HCT116 (cell line): ENCODE results near the gene SUFU. TPM values are rescaled to one million over a fixed set of nuclear protein-coding genes. Genes with fewer than 3 reads are reported as not detected.

Experiments
- ATAC-seq: fragments of 200-7000 bp; cut with Tn5 transposase; 2 replicates; pipeline ENCODE4 v1.9.1; 2020; ENCODE audit warnings: mild to moderate bottlenecking, moderate library complexity
- BruUV-seq: library from RNA; stranded (reverse); fragments of 400-500 nt; replicated peaks from 2 replicates; lab custom pipeline; 2021; lab: Mats Ljungman, UMichigan
- CTCF ChIA-PET: fragments of 300-600 bp; sonication (Branson Sonifier 250); formaldehyde crosslinking; loops from one replicate; lab custom pipeline; 2021; ENCODE audit warnings: antibody characterized with exemption; lab: Charles Lee
- POLR2A ChIA-PET: fragments of 300-600, 350-600 bp; sonication (Branson Sonifier 250); formaldehyde crosslinking; loops from one replicate; lab custom pipeline; 2021; ENCODE audit warnings: antibody characterized with exemption; lab: Charles Lee
- RAD21 ChIA-PET, 2 experiments: fragments of 300-600 bp; sonication (Branson Sonifier 250); formaldehyde crosslinking; loops; one replicate each; lab custom pipeline; 2023; ENCODE audit warnings: low total read pairs in 2 of 2; ENCODE audit not compliant: uncharacterized antibody in 2 of 2, unreplicated experiment in 2 of 2, low non-redundant PET in 1 of 2; lab: Charles Lee
- DNase-seq: peaks from one replicate; pipeline ENCODE4 v3.0.0-alpha.2; 2010; ENCODE audit warnings: low read depth, low spot score
- H2AFZ ChIP-seq: fragments of 200-600 bp; shearing (Covaris generic), sonication (generic); 2 replicates; pipeline ENCODE4 v1.6.1; 2017; ENCODE audit warnings: low read depth, mixed run types, mixed read lengths, antibody characterized with exemption, low read length; ENCODE audit not compliant: poor library complexity, severe bottlenecking
- H3K27ac ChIP-seq: 2 replicates; pipeline ENCODE4 v1.5.1; 2012; ENCODE audit warnings: low read depth, low read length
- H3K27me3 ChIP-seq: fragments of 200-600 bp; sonication (generic); 2 replicates; pipeline ENCODE4 v1.6.1; 2016; ENCODE audit warnings: mixed run types, low read length, mixed read lengths; ENCODE audit not compliant: insufficient read depth
- H3K36me3 ChIP-seq, 2 experiments: fragments of 200-500 bp in 1 of 2; fragments of 200-600 bp in 1 of 2; sonication (Bioruptor generic) in 1 of 2; sonication (generic) in 1 of 2; 2 replicates each; pipeline versions ENCODE4 v1.5.1 to v1.6.1; 2014 to 2016; ENCODE audit warnings: low read length in 2 of 2, inconsistent platforms in 1 of 2, mixed read lengths in 1 of 2, mixed run types in 1 of 2; ENCODE audit not compliant: insufficient read depth in 2 of 2, control insufficient read depth in 1 of 2
- H3K4me1 ChIP-seq, 2 experiments: fragments of 200-600 bp in 1 of 2; sonication (generic) in 1 of 2; 2 replicates each; pipeline versions ENCODE4 v1.5.1 to v1.6.1; 2012 to 2017; ENCODE audit warnings: low read length in 2 of 2, inconsistent platforms in 1 of 2, mild to moderate bottlenecking in 1 of 2, mixed read lengths in 1 of 2, mixed run types in 1 of 2, moderate library complexity in 1 of 2; ENCODE audit not compliant: insufficient read depth in 2 of 2, control insufficient read depth in 1 of 2
- H3K4me2 ChIP-seq: fragments of 200-600 bp; sonication (generic); 2 replicates; pipeline ENCODE4 v1.6.1; 2017; ENCODE audit warnings: mixed run types, low read length, mixed read lengths
- H3K4me3 ChIP-seq, 2 experiments: fragments of 200-600 bp in 1 of 2; sonication (generic) in 1 of 2; replicated peaks in 1 of 2; 2 replicates each; pipeline ENCODE4 v1.5.1; 2011 to 2016; ENCODE audit warnings: low read length in 2 of 2, control low read depth in 1 of 2, low read depth in 1 of 2, mild to moderate bottlenecking in 1 of 2, mixed read lengths in 1 of 2, mixed run types in 1 of 2
- H3K79me2 ChIP-seq: fragments of 200-600 bp; sonication (generic); 2 replicates; pipeline ENCODE4 v1.6.1; 2017; ENCODE audit warnings: mild to moderate bottlenecking, mixed run types, low read length, moderate library complexity, mixed read lengths; ENCODE audit not compliant: insufficient read depth
- H3K9ac ChIP-seq: fragments of 200-600 bp; sonication (generic); 2 replicates; pipeline ENCODE4 v1.6.1; 2016; ENCODE audit warnings: low read length, mixed read lengths
- H3K9me2 ChIP-seq: fragments of 200-600 bp; sonication (generic), shearing (Covaris generic); 2 replicates; pipeline ENCODE4 v1.6.1; 2017; ENCODE audit warnings: mixed run types, mild to moderate bottlenecking, moderate library complexity; ENCODE audit not compliant: insufficient read depth
- H3K9me3 ChIP-seq, 2 experiments: fragments of 200-500 bp in 1 of 2; fragments of 200-600 bp in 1 of 2; sonication (Bioruptor generic) in 1 of 2; sonication (generic) in 1 of 2; 2 replicates each; pipeline ENCODE4 v1.6.1; 2014 to 2017; ENCODE audit warnings: low read length in 2 of 2, mixed read lengths in 2 of 2, inconsistent platforms in 1 of 2, low read depth in 1 of 2, mild to moderate bottlenecking in 1 of 2, mixed run types in 1 of 2, moderate library complexity in 1 of 2; ENCODE audit not compliant: control insufficient read depth in 1 of 2, insufficient read depth in 1 of 2
- H4K20me1 ChIP-seq: fragments of 200-600 bp; sonication (generic), shearing (Covaris generic); 2 replicates; pipeline ENCODE4 v1.6.1; 2017; ENCODE audit warnings: mixed run types, mild to moderate bottlenecking, moderate library complexity; ENCODE audit not compliant: insufficient read depth
- CBX3 ChIP-seq: IDR thresholded peaks from 2 replicates; pipeline ENCODE4 v1.6.1; 2012; ENCODE audit warnings: low read depth
- CTCF ChIP-seq, 3 experiments: fragments of 200-600 bp in 1 of 3; sonication (generic) in 1 of 3; IDR thresholded peaks in 2 of 3; conservative IDR thresholded peaks in 1 of 3; 2 replicates each; pipeline ENCODE4 v1.5.1; 2012 to 2017; ENCODE audit warnings: low read depth in 2 of 3, low read length in 2 of 3, antibody characterized with exemption in 1 of 3, borderline replicate concordance in 1 of 3, control low read depth in 1 of 3, mild to moderate bottlenecking in 1 of 3, mixed read lengths in 1 of 3, mixed run types in 1 of 3, moderate library complexity in 1 of 3; ENCODE audit not compliant: insufficient read depth in 1 of 3
- EGR1 ChIP-seq: IDR thresholded peaks from 2 replicates; pipeline ENCODE4 v1.6.1; 2012; ENCODE audit warnings: low read depth
- EZH2phosphoT487 ChIP-seq: fragments of 200-600 bp; IDR thresholded peaks from 2 replicates; pipeline ENCODE4 v1.6.1; 2018; ENCODE audit warnings: antibody characterized with exemption, borderline replicate concordance
- JUND ChIP-seq: IDR thresholded peaks from 2 replicates; pipeline ENCODE4 v1.6.1; 2012
- POLR2AphosphoS5 ChIP-seq: IDR thresholded peaks from 2 replicates; pipeline ENCODE4 v1.6.1; 2011; ENCODE audit warnings: mild to moderate bottlenecking, low read depth, low read length, moderate library complexity
- SIN3A ChIP-seq: IDR thresholded peaks from 2 replicates; pipeline ENCODE4 v1.6.1; 2012; ENCODE audit warnings: low read depth
- SP1 ChIP-seq: IDR thresholded peaks from 2 replicates; pipeline ENCODE4 v1.6.1; 2012; ENCODE audit warnings: low read depth
- TCF7L2 ChIP-seq: IDR thresholded peaks from 2 replicates; pipeline ENCODE4 v1.7.0; 2011; ENCODE audit warnings: borderline replicate concordance, inconsistent platforms; ENCODE audit not compliant: insufficient read depth, insufficient read length; ENCODE audit errors: extremely low read depth
- YY1 ChIP-seq: IDR thresholded peaks from 2 replicates; pipeline ENCODE4 v1.6.1; 2011; ENCODE audit warnings: low read length, low read depth, moderate library complexity, mild to moderate bottlenecking; ENCODE audit not compliant: insufficient replicate concordance; ENCODE audit errors: extremely low read depth
- ZFX ChIP-seq: fragments of 450-650 bp; IDR thresholded peaks from 2 replicates; pipeline ENCODE4 v1.6.1; 2017
- ZNF274 ChIP-seq: fragments of 200-500 bp; sonication (Bioruptor generic); IDR thresholded peaks from 2 replicates; pipeline ENCODE4 v1.6.1; 2014; ENCODE audit warnings: mild to moderate bottlenecking, low read depth, low read length, inconsistent platforms
- intact Hi-C: fragments of 100-400 bp; cut with micrococcal nuclease; formaldehyde crosslinking; loops from 2 replicates; pipeline ENCODE4 v1.10.0; 2022
- total RNA-seq: library from RNA; stranded (reverse); gene quantifications from one replicate; pipeline ENCODE4 v1.2.1, GENCODE V29; 2021; ENCODE audit not compliant: unreplicated experiment
- TF ChIP-seq, protein P1 (sequence below): IDR thresholded peaks from 2 replicates; pipeline ENCODE4 v1.6.1; 2012
- TF ChIP-seq, protein P2 (sequence below): IDR thresholded peaks from 2 replicates; pipeline ENCODE4 v1.6.1; 2012
- TF ChIP-seq, protein P3 (sequence below): IDR thresholded peaks from 2 replicates; pipeline ENCODE4 v1.6.1; 2011; ENCODE audit warnings: mild to moderate bottlenecking, low read length, moderate library complexity; ENCODE audit not compliant: insufficient replicate concordance; ENCODE audit errors: extremely low read depth

Gene SUFU
- total RNA-seq, 1 experiment from 2014 or later: 18.8 TPM

DNA sequence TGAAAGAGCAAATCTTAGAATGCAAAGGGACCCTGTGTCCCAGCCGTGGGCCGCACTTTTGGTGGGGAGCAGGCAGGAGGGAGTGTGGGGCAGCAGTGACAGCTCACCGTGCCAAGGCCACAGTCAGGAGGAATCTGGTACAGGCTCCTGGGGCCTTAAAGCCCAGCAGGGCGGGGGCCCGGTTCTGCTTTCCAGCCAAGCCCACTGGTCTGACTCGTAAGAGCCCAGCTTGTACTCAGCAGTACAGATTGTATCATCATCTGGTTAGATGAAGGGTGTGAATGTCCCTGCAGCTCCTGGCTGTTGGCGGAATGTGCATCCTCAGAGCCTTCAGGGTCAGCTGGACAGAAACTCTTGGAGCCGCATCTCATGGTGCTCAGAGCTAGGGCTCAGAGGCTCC is 110.0 kb downstream of the SUFU start:
- DNase-seq (no peak), ATAC-seq (no peak)
- no peak overlapping the region for H3K27ac ChIP-seq
- no peak overlapping the region for H3K9ac ChIP-seq
- POLR2A ChIA-PET: interaction anchor here (1.2 kb wide), 1 partner anchor 9 kb away, joined by 4 read pairs; no protein-coding TSS in a partner anchor
- H3K27me3 ChIP-seq: no peaks in the 10 kb centered on the region
- CTCF ChIA-PET: interaction anchor here (1.4 to 1.5 kb wide), 2 partner anchors 13 to 31 kb away, joined by 3 to 4 read pairs; partner anchors contain the start of gene TRIM8
- intact Hi-C loops: no loop called here
- 0 out of 4 replicates have a peak, but pooled peaks cover 0 to 3% of the 10 kb centered on the region in 2 experiments for H3K36me3 ChIP-seq
- no peak for TF ChIP-seq CTCF (IDR thresholded peaks at IDR 0.05 in 2 of 3, conservative IDR thresholded peaks at IDR 0.05 in 1 of 3; ENCODE audit: borderline replicate concordance in 1 of 3, insufficient read depth in 1 of 3, low read depth in 2 of 3, low read length in 2 of 3)
- TF ChIP-seq CBX3: no peak
- TF ChIP-seq, protein P1, sequence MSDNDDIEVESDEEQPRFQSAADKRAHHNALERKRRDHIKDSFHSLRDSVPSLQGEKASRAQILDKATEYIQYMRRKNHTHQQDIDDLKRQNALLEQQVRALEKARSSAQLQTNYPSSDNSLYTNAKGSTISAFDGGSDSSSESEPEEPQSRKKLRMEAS: no peak
- no peak for TF ChIP-seq SIN3A
- H2AFZ ChIP-seq: no peak overlapping the region
- no peaks in the 10 kb centered on the region for H3K9me3 ChIP-seq
- H3K4me3 ChIP-seq: no peak overlapping the region
- peaks cover 4 to 61% of the 10 kb centered on the region in 2 experiments; a peak in 3 of 4 replicates for H3K4me1 ChIP-seq
- no peaks in the 10 kb centered on the region for H3K9me2 ChIP-seq
- no peaks in the 10 kb centered on the region for H4K20me1 ChIP-seq
- no TSS peak for BruUV-seq
- H3K4me2 ChIP-seq: no peak overlapping the region
- RAD21 ChIA-PET: interaction anchor here in 1 of 2 experiments (0.7 kb wide), 1 partner anchor 14 kb away, joined by 3 read pairs; no protein-coding TSS in a partner anchor
- H3K79me2 ChIP-seq: no peaks in the 10 kb centered on the region

DNA sequence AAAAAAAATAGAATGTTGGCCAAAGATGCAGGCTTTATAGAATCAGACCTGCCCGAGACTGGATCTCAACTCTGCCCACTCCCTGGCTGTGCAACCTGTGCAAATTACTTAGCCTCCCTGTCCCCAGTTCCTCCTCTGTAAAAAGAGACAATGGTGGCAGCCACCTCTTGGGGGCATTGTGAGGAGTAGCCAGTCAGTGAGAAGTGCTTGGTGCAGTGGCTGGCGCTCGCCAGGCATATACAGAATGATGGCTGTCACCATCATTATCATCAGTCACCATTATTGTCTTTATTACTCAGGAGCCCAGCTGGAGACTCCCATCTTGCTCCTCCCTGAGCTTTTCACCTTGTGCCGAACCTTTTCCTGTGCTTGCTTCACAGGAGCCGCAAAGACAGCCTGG is 111.1 kb downstream of the SUFU start:
- Histone ChIP-seq H3K4me1 (peaks cover 4 to 50% of the 10 kb centered on the region in 2 experiments; a peak in 3 of 4 replicates), H4K20me1 (no peaks in the 10 kb centered on the region), H3K27ac (no peak overlapping the region), H3K27me3 (no peaks in the 10 kb centered on the region), H3K79me2 (no peaks in the 10 kb centered on the region), H3K4me2 (no peak overlapping the region), H3K36me3 (0 out of 4 replicates have a peak, but pooled peaks cover 0 to 3% of the 10 kb centered on the region in 2 experiments), H3K9me3 (no peaks in the 10 kb centered on the region), H3K9me2 (no peaks in the 10 kb centered on the region), H2AFZ (no peak overlapping the region), H3K9ac (no peak overlapping the region), H3K4me3 (no peak overlapping the region)
- RAD21 ChIA-PET: no interaction called here
- CTCF ChIA-PET: interaction anchor here (0.8 to 1.5 kb wide), 6 partner anchors 10 to 30 kb away, joined by 3 to 8 read pairs (median 4); partner anchors contain the start of gene TRIM8
- POLR2A ChIA-PET: interaction anchor here (1.5 to 2.0 kb wide), 2 partner anchors 27 to 31 kb away, joined by 3 to 5 read pairs; no protein-coding TSS in a partner anchor
- intact Hi-C loops: no loop called here
- ATAC-seq (peak; percentile 35), DNase-seq (no peak)
- BruUV-seq: no TSS peak
- no peak for TF ChIP-seq ZNF274
- TF ChIP-seq SP1: no peak
- no peak for TF ChIP-seq YY1
- no peak for TF ChIP-seq ZFX
- TF ChIP-seq, protein P2, sequence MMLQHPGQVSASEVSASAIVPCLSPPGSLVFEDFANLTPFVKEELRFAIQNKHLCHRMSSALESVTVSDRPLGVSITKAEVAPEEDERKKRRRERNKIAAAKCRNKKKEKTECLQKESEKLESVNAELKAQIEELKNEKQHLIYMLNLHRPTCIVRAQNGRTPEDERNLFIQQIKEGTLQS: no peak
- no peak for TF ChIP-seq CBX3
- no peak for TF ChIP-seq EGR1
- TF ChIP-seq, protein P1: no peak
- no peak for TF ChIP-seq POLR2AphosphoS5
- TF ChIP-seq TCF7L2: no peak
- TF ChIP-seq JUND: no peak
- TF ChIP-seq, protein P3, sequence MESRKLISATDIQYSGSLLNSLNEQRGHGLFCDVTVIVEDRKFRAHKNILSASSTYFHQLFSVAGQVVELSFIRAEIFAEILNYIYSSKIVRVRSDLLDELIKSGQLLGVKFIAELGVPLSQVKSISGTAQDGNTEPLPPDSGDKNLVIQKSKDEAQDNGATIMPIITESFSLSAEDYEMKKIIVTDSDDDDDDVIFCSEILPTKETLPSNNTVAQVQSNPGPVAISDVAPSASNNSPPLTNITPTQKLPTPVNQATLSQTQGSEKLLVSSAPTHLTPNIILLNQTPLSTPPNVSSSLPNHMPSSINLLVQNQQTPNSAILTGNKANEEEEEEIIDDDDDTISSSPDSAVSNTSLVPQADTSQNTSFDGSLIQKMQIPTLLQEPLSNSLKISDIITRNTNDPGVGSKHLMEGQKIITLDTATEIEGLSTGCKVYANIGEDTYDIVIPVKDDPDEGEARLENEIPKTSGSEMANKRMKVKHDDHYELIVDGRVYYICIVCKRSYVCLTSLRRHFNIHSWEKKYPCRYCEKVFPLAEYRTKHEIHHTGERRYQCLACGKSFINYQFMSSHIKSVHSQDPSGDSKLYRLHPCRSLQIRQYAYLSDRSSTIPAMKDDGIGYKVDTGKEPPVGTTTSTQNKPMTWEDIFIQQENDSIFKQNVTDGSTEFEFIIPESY: no peak
- no peak for TF ChIP-seq EZH2phosphoT487
